Gastrocnemius medialis (tissue), 4 donors: ENCODE results near the gene RHOT1. TPM values are rescaled to one million over a fixed set of nuclear protein-coding genes. Genes with fewer than 3 reads are reported as not detected.

Source experiments
- ATAC-seq, 2 donors: fragments of 150-250 bp; one replicate each; pipeline ENCODE4 v1.9.1; 2016
- DNase-seq, 2 donors: peaks; one replicate each; pipeline ENCODE4 v3.0.0-alpha.2; 2019
- H3K27ac ChIP-seq, 4 donors: fragments of 200-600 bp; sonication (generic); 1 replicate in 1 of 4; 2 replicates in 3 of 4; pipeline ENCODE4 v1.5.1; 2016 to 2018; ENCODE audit warnings: mild to moderate bottlenecking in 2 of 4, moderate library complexity in 1 of 4
- H3K27me3 ChIP-seq, 3 donors: fragments of 200-600 bp; sonication (generic) in 2 of 3; 1 replicate in 1 of 3; 2 replicates in 2 of 3; pipeline versions ENCODE4 v1.5.1 to v1.6.0; 2016 to 2019; ENCODE audit warnings: mild to moderate bottlenecking in 1 of 3, moderate library complexity in 1 of 3
- H3K36me3 ChIP-seq, 2 donors: fragments of 200-600 bp; sonication (generic) in 1 of 2; one replicate each; pipeline ENCODE4 v1.5.1; 2017 to 2018
- H3K4me1 ChIP-seq, 2 donors: fragments of 200-600 bp; sonication (generic) in 1 of 2; one replicate each; pipeline ENCODE4 v1.5.1; 2016 to 2017; ENCODE audit warnings: mild to moderate bottlenecking in 2 of 2
- H3K4me3 ChIP-seq, 4 donors: fragments of 200-600 bp; sonication (generic) in 3 of 4; 1 replicate in 1 of 4; 2 replicates in 3 of 4; pipeline ENCODE4 v1.5.1; 2016 to 2019; ENCODE audit warnings: mild to moderate bottlenecking in 2 of 4
- H3K9me3 ChIP-seq, 3 donors: fragments of 200-600 bp; sonication (generic) in 2 of 3; 1 replicate in 1 of 3; 2 replicates in 2 of 3; pipeline ENCODE4 v1.5.1; 2016 to 2019
- CTCF ChIP-seq, 5 experiments: fragments of 450-650 bp in 3 of 5; fragments of 200-600 bp in 2 of 5; sonication (generic) in 2 of 5; IDR thresholded peaks in 4 of 5; conservative IDR thresholded peaks in 1 of 5; 1 replicate in 4 of 5; 2 replicates in 1 of 5; pipeline ENCODE4 v1.5.1; 2016 to 2019; ENCODE audit warnings: antibody characterized with exemption in 5 of 5, mild to moderate bottlenecking in 3 of 5, moderate library complexity in 3 of 5
- POLR2A ChIP-seq, 2 donors: fragments of 450-650 bp; IDR thresholded peaks; one replicate each; pipeline ENCODE4 v1.6.1; 2017; ENCODE audit warnings: antibody characterized with exemption in 2 of 2, mild to moderate bottlenecking in 2 of 2, moderate library complexity in 2 of 2
- in situ Hi-C, 4 donors: fragments of 200-750 bp; cut with MboI; loops; one replicate each; pipeline versions ENCODE4 v1.15.0 to v1.8.0; 2017; ENCODE audit warnings: low sequenced_read_pairs in 4 of 4
- intact Hi-C: fragments of 100-400 bp; cut with DNase I; formaldehyde crosslinking; loops from one replicate; pipeline ENCODE4 v1.15.1; 2023; ENCODE audit warnings: low total_unique reads
- total RNA-seq, 4 donors: library from RNA; depleted of rRNA; stranded (reverse); fragments of >200 nt; gene quantifications; one replicate each; pipeline versions ENCODE4 v1.1.0 to v1.2.3, GENCODE V29; 2016

The RHOT1 gene
- total RNA-seq, 4 donors from 2014 or later: 30.8 to 67.5 (median 36.2) TPM

- Histone ChIP-seq H3K36me3 (no peaks in the 10 kb centered on the region), H3K27ac (no peak overlapping the region), H3K4me3 (no peak overlapping the region), H3K27me3 (no peaks in the 10 kb centered on the region), H3K4me1 (no peaks in the 10 kb centered on the region), H3K9me3 (no peaks in the 10 kb centered on the region)
- TF ChIP-seq POLR2A (IDR thresholded peaks at IDR 0.05) (no peak), CTCF (IDR thresholded peaks at IDR 0.05 in 4 of 5, conservative IDR thresholded peaks at IDR 0.05 in 1 of 5) (no peak)
- in situ Hi-C loops (no loop called here), intact Hi-C loops (no loop called here)
- DNase-seq (no peak), ATAC-seq (no peak)
These were observed 21.6 kb upstream of the RHOT1 start for GRCh38 chr17:32120716-32121115.

GRCh38 chr17:32123782-32124181, 18.5 kb upstream of the RHOT1 start:
- H3K27me3 ChIP-seq: no peaks in the 10 kb centered on the region
- H3K36me3 ChIP-seq: no peaks in the 10 kb centered on the region
- H3K9me3 ChIP-seq: no peaks in the 10 kb centered on the region
- DNase-seq (peak; percentile 13 to 43), ATAC-seq (no peak)
- peaks cover 3 to 11% of the 10 kb centered on the region in 2 donors for H3K4me1 ChIP-seq
- in situ Hi-C loops: no loop called here
- H3K27ac ChIP-seq: peak overlapping the region in 1 of 4 donors; percentile 57
- TF ChIP-seq CTCF (IDR thresholded peaks at IDR 0.05 in 4 of 5, conservative IDR thresholded peaks at IDR 0.05 in 1 of 5) (no peak), POLR2A (IDR thresholded peaks at IDR 0.05) (no peak)
- H3K4me3 ChIP-seq: no peak overlapping the region
- intact Hi-C loops: no loop called here

GRCh38 chr17:32124985-32125847, 17.1 kb upstream of the RHOT1 start:
- in situ Hi-C loops: no loop called here
- DNase-seq (no peak), ATAC-seq (no peak)
- TF ChIP-seq CTCF (IDR thresholded peaks at IDR 0.05 in 4 of 5, conservative IDR thresholded peaks at IDR 0.05 in 1 of 5) (no peak), POLR2A (IDR thresholded peaks at IDR 0.05) (no peak)
- no peaks in the 10 kb centered on the region for H3K36me3 ChIP-seq
- no peak overlapping the region for H3K4me3 ChIP-seq
- peaks cover 3 to 11% of the 10 kb centered on the region in 2 donors for H3K4me1 ChIP-seq
- no peaks in the 10 kb centered on the region for H3K9me3 ChIP-seq
- no peaks in the 10 kb centered on the region for H3K27me3 ChIP-seq
- intact Hi-C loops: no loop called here
- no peak overlapping the region for H3K27ac ChIP-seq

GRCh38 chr17:32125848-32126153, 16.5 kb upstream of the RHOT1 start:
- TF ChIP-seq CTCF (IDR thresholded peaks at IDR 0.05 in 4 of 5, conservative IDR thresholded peaks at IDR 0.05 in 1 of 5): no peak
- TF ChIP-seq POLR2A (IDR thresholded peaks at IDR 0.05): no peak
- intact Hi-C loops: no loop called here
- in situ Hi-C loops: no loop called here

More at GRCh38 chr17:32125848-32126153, 16.5 kb upstream of the RHOT1 start:
- Histone ChIP-seq H3K27ac (no peak overlapping the region), H3K9me3 (no peaks in the 10 kb centered on the region), H3K4me3 (no peak overlapping the region), H3K36me3 (no peaks in the 10 kb centered on the region), H3K4me1 (peaks cover 3 to 11% of the 10 kb centered on the region in 2 donors), H3K27me3 (no peaks in the 10 kb centered on the region)
- ATAC-seq: no peak
- DNase-seq: no peak
